Measurements from ENCODE around the gene ACE2.
"Not testable (repeated sequence)": the region's sequence is repeated elsewhere in the genome, so short reads cannot be mapped to it uniquely, and the experiment has no call there.

Gene ACE2

DNA sequence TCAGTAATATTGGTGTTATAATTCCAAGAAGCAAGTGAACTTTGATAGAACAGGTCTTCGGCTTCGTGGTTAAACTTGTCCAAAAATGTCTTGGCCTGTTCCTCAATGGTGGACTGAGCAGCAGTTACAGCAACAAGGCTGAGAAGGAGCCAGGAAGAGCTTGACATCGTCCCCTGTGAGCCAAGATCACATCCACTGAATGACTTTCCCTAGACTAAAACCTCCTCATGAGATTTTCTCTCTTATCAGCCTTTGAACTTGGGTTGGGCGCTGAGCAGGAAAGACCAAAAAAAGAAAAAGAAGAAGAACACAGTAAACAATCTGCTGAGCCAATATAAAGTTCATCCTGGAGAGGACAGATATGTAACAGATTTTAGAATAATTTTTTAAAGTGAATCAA lies at the start of gene ACE2:
Gene ACE2, minus strand, starts transcription at position 216 of the 400 bp plus-strand sequence. Its CDS starts 49 bp downstream, at position 167.
- no peak for DNase-seq

DNA sequence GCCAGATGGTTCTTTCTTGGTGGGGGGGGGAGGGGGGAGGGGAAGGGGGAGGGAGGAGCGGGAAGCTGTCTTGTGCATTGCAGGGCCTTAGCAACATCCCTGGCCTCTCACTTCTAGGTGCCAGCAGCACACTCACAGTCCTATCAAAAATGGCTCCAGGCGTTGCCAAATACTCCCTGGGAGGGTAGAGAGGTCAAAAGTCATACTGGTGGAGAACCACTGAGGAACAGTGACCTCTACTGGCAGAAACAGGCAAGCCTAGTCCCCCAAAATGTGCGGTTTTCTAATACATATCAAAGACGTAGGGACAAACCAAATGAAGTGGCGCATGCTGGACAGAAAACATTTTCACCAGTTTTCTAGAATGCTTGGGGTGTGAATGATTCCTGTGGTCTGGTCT lies 46.8 kb upstream of the ACE2 start:
- not testable (repeated sequence) for DNase-seq

DNA sequence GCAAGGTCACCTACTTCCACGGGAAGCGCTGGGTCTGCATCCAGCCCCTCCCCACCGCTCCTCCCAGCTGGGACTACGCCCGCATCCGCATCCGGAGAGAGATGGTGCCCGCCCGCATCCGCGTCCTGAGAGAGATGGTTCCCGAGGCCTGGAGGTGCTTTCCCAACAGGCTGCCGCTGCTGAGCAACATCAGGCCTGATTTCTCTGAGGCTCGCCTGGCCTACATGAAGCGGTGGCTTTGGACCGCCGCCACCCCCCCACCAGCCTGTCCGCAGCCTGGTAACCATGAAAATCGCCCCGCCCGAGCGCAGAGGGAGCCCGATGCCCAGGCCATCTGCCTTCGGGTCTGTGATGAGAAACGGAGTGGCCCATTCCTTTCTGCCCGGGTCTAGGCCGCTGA lies 45.8 kb upstream of the ACE2 start:
- no peak for DNase-seq

DNA sequence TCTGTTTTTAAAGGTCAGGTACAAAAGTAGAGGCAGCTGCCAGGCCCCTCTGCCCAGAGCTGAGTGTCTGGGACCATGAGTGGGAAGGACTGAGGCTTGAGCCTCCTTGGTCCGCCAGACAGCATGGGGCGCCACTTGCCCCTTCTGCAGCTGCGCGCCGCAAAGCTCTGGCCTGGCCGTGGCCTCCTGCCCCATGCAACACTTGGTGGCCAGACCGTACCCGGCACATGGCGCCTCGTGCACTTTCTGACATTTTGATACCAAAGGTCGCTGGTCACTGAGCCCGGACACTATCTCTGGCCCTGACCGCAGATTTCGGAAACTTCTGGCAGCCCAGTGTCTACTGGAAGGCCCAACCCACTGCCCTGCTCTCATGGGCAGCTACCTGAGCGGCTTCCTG lies 45.3 kb upstream of the ACE2 start:
- DNase-seq = no peak

DNA sequence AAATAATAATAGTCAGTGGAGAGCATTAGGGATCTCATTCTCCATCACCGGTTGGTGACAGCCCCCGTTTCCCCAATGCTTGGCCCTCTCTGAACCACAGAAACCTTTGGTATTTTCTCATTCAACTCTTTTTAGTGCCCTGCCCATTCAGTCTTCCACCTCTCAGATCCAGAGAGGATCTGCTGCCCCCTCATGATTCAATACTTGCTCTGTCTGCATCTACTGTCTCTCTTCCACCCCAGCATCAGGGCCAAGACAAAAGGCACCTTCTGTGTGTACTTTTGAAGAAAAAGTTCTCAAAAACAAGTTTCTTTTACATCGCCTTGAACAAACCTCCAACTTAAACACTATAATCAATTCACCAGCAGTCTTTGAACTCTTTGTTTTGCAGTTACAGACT lies 44.5 kb upstream of the ACE2 start:
- DNase-seq = no peak

DNA sequence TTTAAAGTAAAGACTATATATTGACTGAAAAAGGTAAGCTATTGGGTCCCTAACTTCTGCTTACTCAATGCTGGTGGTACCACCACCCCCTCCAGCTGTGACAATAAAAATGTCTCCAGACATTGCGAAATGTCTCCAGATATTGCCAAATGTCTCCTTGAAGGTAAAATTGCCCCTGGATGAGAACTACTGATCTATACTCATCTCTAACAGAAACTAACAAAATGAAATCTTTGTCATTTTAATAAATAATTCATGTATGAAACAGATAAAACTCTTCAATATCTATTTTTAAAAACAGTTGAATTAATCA lies 43.8 kb upstream of the ACE2 start:
- DNase-seq = no peak

DNA sequence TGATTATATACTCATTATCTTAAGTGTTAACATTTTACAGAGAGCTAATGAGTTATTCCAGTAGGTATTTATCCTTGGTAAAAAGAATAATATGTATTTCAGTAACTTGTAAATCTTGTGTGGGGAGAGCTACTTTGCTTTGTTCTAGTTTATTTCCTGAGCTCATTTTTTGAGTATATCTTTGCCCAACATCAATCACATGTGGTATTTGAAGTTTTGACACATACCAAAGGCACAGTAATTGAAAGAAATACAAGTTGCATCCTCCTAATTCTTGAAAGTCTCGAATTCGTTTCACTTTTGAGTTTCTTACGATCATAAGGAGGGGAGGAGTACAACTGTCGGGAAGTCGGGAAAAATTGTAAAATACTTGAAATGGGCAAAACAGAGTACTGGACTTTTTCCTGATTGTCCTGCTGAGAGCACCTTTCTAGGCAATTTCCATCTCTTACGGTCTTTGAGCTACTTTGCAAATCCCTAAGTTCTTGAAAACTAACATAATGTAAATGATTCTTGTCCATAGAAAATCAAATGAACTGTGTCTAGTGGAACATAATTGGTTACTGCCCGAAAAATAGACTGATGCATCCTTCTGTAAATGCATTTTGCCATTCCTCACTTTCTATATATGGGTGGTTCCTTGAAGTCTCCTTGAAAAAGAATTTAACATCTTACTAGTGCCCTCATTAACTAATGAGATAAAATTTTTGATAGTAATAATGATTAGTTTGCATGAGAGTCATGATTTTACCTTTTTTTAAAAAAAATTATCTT lies 43.2 kb upstream of the ACE2 start:
- DNase-seq = no peak

DNA sequence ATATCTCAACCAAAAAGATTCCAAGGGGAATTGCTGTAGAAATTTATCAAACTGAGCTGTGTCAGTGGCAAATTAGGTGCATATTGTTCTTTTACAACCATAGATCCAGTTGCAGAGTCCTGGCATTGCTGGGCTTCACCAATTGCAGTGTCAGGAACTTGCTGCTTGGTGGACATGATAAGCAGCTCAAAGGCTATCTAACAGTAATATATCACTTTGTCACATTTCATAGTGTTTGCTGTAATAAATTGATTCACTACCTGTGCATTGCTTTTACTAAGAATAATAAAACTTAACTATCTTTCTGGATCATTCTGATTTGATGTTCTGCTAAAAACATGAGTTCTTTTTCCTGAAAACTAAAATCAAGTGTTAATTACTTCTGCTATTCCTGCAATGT lies 30.9 kb upstream of the ACE2 start:
- DNase-seq = no peak

DNA sequence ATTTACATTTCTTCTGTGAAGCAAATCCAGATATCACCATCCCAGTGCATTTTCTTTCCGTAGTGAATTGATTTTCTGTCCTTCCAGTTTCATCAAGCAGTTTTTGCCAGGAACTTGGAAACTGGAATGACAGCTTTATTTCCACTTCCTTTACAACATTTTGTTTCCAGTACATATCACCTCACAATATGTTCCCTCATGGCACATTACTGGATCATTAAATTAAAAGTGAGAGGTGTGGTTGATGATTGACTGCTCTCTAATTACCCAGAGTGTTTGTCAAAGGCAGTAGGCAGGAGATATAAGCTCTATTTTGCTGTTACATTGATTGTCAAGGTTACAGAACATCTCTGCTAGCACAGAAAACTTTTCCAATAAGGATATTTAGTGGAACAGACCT lies 22.3 kb upstream of the ACE2 start:
- DNase-seq = no peak

DNA sequence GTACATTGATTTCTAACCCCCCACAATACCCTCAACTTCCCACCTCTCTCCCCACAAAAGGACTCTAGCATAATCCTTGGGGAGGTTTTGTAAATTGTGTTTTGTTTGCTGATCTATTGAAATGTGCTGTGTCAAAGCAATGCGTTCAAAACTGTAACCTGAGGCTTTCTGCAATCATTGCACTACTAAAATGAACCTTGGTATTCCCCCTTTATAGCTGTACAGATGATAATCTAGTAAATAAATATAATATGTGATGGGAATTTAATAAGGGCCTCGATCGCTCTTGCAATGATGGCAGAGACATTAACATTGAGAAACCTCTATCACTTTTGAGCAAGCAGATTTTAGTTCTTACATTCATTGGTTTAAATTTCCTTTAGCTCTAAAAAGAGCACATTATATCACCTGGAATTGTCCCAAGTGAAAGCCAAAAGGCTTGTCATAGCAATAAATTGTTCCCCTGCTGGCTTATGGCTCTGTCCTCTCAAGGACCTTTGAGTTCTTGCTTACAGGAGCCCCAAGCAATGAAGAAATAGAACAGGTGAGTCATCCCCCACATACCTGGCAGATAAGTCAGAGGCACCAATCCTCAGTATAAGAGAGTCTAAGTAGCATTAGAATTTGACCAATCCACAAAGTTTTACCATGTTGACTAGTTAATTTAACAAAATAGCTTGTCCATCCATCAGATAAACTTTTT lies 18.4 kb upstream of the ACE2 start:
- DNase-seq = no peak

DNA sequence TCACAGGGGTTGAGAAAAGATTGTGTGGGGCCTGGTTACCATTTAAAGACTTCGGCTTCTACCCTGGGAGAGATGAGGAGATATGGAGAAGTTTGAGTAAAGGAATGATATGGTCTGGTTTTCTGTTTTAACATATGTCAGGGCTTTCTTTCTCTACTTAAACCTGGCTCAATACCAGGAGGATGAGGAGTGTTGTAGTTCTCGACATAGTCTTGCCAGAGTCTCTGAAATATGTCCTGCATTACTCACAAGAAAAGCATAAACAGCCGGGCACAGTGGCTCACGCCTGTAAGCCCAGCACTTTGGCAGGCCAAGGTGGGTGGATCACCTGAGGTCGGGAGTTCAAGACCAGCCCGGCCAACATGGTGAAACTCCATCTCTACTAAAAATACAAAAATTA lies 16.4 kb upstream of the ACE2 start:
- DNase-seq = no peak

DNA sequence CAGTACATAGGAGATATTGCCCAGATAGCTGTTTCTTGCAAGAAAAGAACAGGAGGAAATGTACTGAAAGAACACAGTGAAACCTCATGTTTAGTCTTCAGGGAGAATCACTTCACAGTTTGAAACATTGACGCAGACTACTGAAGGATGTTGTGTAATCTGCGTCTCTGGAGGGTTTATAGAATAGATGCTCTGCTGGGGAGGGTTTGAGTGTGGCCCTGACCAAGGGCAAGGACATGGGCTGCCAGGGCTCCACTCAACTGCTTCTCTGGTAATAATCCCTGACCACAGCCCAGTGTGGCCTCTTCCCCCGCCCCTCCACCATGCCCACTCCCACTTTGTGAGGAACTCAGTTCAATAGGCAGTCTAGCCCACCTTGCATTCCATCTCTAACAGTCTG lies 15.8 kb upstream of the ACE2 start:
- DNase-seq = no peak

DNA sequence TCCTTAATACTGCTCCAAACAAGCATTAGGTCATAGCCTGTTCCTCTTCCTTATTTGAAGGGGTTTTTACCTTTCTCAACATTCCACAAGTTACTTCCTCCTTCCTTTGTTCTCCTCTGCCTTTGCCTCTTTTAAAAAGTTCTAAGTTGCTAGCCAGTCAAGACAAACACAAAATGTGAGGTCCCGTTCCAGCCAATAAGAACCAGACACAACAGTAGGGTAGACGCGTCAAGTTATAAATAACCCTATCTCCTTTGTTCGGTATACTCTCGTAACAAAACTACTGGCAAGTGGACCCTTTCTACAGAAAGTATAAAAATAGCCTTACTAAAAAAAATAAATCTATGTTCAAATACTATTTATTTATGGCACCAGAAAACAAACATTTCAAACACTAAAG lies 6.3 kb upstream of the ACE2 start:
- no peak for DNase-seq

DNA sequence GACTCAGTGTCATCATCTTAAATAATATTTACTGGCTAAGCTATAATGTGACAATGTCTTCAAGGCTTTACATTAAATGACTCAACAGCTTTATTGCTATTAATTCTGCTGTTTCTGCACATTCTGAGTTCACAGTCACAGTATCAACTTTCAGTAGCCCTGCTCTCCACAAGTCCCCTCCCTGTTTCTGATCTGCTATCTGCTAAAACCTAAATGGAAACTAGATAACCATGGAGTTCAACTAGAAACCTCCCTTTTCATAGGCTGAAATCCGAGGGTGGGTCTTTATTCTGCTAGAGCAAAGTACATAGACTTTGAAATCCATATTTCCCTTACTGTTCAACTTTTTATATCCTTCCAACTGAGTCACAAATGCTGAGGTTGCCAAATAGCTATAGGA lies 5.4 kb upstream of the ACE2 start:
- DNase-seq = no peak

DNA sequence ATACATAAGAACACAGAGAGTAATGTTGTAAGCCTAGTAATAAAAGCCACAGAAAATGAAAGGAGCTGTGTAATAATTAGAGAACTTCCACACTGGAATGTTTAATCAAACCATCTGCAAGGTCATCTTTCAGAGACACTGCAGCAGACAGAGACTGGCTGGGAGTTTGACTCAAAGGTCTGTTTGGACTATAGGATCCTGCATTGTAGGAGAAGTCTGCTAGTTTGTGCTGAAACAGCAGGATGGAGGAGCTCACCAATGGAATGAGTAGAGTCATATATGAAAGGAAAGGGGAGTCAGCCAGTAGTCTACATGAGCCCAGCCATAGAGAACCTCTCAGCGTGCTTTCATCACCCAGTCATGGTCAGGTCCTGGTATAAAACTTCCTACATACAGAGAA lies 4.5 kb upstream of the ACE2 start:
- no peak for DNase-seq

DNA sequence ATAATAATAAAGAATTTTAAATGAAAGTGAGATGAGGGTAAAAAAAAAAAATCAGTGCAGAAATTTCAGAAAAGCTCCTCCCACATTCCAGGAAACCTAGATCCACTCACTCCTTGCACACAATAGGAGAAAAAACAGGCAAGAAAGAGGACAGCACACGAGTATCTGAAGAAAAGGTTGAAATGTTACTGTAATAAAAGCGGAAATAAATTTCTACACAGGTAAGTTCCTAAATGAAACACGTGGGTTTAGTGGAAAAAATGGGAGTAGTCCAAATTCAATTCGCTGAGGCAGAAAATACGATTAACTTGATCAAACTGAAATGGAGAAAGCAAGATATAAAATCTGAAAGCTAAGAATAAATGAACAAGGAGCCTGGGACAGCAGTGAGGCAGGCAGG lies 2.0 kb upstream of the ACE2 start:
- no peak for DNase-seq

DNA sequence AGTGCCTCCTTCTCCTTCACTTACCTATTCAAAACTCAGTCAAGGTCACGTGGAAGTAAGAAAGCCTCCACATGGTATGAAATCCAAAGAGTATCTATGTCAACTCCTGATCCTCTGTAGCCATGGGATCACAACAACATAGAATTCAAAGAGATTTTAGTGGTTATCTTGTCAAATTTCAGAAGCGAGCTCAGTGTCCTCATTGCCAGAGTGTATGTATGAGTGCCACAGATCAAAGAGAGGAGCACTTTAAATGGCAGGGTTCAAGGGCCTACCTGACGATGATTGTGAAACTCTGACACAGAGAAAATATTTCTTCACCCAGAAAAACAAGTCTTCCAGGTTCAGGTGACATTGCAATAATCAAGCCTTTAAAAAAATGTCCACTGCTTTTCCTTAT lies 1.2 kb upstream of the ACE2 start:
- no peak for DNase-seq

DNA sequence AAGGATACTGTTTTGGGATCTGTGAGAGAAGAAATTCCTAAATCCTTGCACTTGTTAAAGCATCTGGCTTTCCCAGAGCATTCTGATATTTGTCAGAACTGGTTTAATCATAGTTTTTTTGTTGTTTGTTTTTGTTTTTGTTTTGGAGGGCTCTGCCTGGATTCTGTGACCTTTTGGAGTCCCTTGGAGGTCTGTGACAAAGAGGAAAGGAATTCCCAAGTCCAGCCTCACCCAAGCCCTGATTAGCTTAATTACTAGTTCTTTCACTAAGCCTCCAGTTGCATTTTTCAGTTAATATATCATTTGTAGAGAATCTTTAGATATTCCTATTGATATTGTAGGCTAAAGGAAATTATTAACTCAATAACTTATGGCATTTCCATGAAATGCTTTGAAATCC lies 711 bp downstream of the ACE2 start:
- no peak for DNase-seq

DNA sequence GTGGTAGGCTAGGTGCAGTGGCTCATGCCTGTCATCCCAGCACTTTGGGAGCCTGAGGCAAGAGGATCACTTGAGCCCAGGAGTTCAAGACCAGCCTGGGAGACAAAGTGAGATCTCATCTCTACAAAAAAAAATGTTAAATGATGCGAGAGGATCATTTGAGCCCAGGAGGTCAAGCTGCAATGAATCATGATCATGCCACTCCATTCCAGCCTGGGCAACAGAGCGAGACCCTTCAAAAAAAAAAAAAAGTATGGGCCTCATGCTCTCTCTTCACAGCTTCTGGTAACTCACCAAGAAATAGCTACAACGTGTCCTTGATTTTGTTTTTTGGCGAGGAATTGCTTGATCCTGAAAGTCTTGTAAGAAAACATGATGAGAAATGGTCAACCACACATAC lies 1.3 kb downstream of the ACE2 start:
- DNase-seq = no peak

DNA sequence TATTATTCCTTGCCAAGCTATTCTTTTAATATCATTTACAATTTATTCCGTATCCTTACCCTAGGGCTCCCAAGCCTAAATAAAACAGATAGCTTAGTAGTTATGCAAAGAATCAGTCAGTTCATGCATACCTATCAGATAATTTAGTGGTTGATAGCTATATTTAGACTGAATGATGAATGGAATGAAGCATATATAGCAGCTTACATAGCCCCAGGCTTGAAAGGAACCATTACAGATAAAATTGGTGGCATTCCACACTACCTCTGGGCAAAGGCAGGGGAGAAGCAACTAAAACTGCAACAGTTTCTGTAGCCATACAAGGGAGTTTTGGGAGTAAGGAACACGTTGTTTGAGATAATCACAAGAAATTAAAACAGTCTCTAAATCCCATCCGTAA lies 2.7 kb downstream of the ACE2 start:
- DNase-seq = no peak

DNA sequence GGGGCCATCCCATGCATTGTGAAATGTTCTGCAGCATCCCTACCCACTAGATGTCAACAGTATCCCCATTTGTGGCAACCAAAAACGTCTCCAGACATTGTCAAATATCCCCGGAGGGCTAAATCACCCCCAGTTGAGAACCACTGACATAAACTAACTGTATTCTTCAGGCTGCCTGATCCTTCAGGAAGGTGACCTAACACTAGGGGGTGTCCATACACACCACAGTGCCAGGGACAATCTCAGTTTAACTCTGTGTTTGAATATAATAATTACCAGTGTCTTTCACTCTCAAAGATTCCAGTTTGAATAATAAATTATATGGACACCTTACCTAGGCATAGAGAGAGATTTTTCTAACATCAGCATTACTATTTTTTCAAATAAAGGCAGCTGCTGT lies 6.4 kb downstream of the ACE2 start:
- no peak for DNase-seq

DNA sequence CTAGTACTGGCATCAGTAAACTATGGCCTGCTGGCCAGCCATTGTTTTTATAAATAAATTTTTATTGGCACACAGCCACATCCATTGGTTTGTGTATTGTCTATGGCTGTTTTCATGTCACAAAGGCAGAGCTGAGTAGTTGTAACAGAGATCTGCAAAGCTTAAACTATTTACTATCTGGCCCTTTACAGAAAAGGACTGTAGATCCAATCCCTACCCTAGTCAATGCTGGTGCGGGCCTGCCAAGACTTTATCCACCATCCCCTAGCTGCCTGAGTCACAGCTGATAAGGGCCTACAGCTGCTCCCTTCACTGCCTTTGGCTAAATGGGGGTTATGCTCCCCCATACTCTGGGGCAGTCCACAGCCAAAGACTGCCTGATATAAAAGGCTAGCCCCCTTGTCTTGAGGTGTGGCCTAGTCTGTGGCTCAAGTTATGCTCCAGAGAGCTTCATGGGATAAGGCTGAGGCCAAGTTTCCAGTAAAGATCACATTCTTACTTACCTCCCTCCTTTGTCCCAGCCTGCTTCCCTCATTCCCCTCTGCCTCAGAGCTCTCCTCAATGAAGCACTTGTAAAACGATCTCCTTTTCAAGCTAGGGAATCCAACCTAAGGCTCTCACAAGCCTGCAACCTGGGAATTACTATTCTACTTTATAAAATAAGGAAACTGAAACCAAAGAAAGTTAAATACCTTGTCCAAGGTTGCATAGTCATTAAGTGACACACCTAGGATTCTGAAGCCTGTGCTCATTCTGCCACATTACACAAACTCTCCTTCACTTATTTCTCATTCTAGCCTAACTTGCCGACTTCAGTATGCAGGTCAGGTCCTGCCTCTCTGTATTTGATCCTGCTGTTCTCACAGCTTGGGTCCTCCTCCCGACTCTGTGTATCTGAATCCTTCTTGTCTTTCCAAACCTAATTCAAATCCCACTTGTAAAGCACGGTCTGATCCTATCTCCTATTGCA lies 20.7 kb downstream of the ACE2 start:
- no peak for DNase-seq

DNA sequence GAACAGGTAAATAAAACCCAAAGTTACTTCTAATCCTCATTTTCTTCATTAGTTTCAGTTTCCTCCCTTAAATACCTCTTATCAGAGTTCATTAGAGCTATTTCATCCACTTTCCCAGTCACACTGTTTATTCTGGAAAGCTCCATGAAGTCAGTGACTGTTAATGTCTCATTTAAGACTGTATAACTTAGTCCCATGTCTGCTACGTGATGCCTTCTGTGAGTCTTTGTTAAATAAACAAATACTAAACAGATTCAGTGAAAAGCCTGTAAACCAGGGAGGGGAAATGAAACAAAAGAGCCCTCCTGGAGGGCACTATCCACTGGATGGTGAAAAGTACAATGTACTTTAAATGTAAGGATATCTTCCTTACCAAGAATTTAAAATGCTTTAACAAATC lies 24.7 kb downstream of the ACE2 start:
- no peak for DNase-seq

DNA sequence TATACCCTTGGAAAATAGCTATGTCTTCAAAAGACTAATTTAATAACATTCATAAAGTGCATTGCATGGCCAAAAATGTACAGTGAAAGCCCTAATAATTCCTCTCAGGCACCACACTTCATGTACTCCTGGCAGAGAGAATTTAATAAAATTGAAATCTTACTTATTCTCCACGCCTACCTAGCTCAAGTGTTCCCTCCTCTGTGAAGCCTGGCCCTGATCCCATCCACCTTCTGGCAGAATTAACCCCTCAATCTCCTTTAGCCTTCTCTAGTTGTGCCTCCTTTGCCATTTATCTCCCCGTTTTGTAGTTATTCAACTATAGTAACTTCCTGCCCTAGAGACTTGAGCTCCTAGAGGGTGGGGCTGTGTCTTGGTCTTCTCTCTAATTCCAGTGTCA lies 26.7 kb downstream of the ACE2 start:
- no peak for DNase-seq
